Neural progenitor cell (in vitro differentiated cells): ENCODE results near the gene RPH3AL. TPM values are rescaled to one million over a fixed set of nuclear protein-coding genes. Genes with fewer than 3 reads are reported as not detected.
A peak's percentile ranks its signal among the peaks of the same experiment; 100 is the strongest.

Source experiments
- DNase-seq: peaks from one replicate; pipeline ENCODE4 v3.0.0-alpha.2; 2016; ENCODE audit warnings: low spot score
- H2AFZ ChIP-seq: fragments of 200-600 bp; sonication (generic); replicated peaks from 2 replicates; pipeline ENCODE4 v1.6.1; 2016; ENCODE audit warnings: antibody characterized with exemption
- H3F3A ChIP-seq: fragments of 200-600 bp; sonication (generic); 2 replicates; pipeline ENCODE4 v1.6.1; 2016; ENCODE audit warnings: antibody characterized with exemption, low read depth
- H3K27ac ChIP-seq: fragments of 200-600 bp; sonication (generic); 2 replicates; pipeline ENCODE4 v1.5.1; 2016; ENCODE audit warnings: mild to moderate bottlenecking
- H3K27me3 ChIP-seq: fragments of 200-600 bp; sonication (generic); 2 replicates; pipeline ENCODE4 v1.6.1; 2016; ENCODE audit warnings: mild to moderate bottlenecking, moderate library complexity
- H3K36me3 ChIP-seq: fragments of 200-600 bp; sonication (generic); 2 replicates; pipeline ENCODE4 v1.5.1; 2016
- H3K4me1 ChIP-seq: fragments of 200-600 bp; sonication (generic); 2 replicates; pipeline ENCODE4 v1.6.1; 2016; ENCODE audit warnings: mixed run types
- H3K4me2 ChIP-seq: fragments of 200-600 bp; sonication (generic); 2 replicates; pipeline ENCODE4 v1.6.1; 2016
- H3K4me3 ChIP-seq: fragments of 200-600 bp; sonication (generic); 2 replicates; pipeline ENCODE4 v1.5.1; 2016
- H3K79me2 ChIP-seq: fragments of 200-600 bp; sonication (generic); 2 replicates; pipeline ENCODE4 v1.6.1; 2016; ENCODE audit warnings: low read depth
- H3K9ac ChIP-seq: fragments of 200-600 bp; sonication (generic); 2 replicates; pipeline ENCODE4 v1.6.1; 2016
- H3K9me3 ChIP-seq: fragments of 200-600 bp; sonication (generic); 2 replicates; pipeline ENCODE4 v1.5.1; 2016; ENCODE audit warnings: low read depth
- H4K20me1 ChIP-seq: fragments of 200-600 bp; sonication (generic); 2 replicates; pipeline ENCODE4 v1.6.1; 2016; ENCODE audit warnings: low read depth
- H3K27ac Mint-ChIP-seq: 3 replicates; pipeline ENCODE4 v1.8.0; 2021; ENCODE audit warnings: mixed read lengths
- H3K27me3 Mint-ChIP-seq: 2 replicates; pipeline ENCODE4 v1.8.0; 2022; ENCODE audit warnings: low read depth, mild to moderate bottlenecking, inconsistent platforms, moderate library complexity, mixed read lengths; ENCODE audit not compliant: insufficient read depth
- H3K36me3 Mint-ChIP-seq: 3 replicates; pipeline ENCODE4 v1.8.0; 2021; ENCODE audit warnings: mixed read lengths
- H3K4me1 Mint-ChIP-seq: 3 replicates; pipeline ENCODE4 v1.8.0; 2021; ENCODE audit warnings: mixed read lengths
- H3K4me3 Mint-ChIP-seq: 3 replicates; pipeline ENCODE4 v1.8.0; 2021; ENCODE audit warnings: mild to moderate bottlenecking, moderate library complexity, mixed read lengths
- H3K9me3 Mint-ChIP-seq: 3 replicates; pipeline ENCODE4 v1.8.0; 2020; ENCODE audit warnings: mixed read lengths
- CTCF ChIP-seq: fragments of 200-600 bp; sonication (generic); IDR thresholded peaks from 2 replicates; pipeline ENCODE4 v1.5.1; 2017; ENCODE audit warnings: antibody characterized with exemption, mild to moderate bottlenecking
- EZH2 ChIP-seq: fragments of 200-600 bp; sonication (generic); IDR thresholded peaks from 2 replicates; pipeline ENCODE4 v1.6.1; 2017; ENCODE audit warnings: antibody characterized with exemption, mild to moderate bottlenecking, moderate library complexity
- EZH2phosphoT487 ChIP-seq: fragments of 200-600 bp; sonication (generic); IDR thresholded peaks from 2 replicates; pipeline ENCODE4 v1.6.1; 2017; ENCODE audit warnings: antibody characterized with exemption
- total RNA-seq: library from RNA; depleted of rRNA; stranded (reverse); fragments of >200 nt; gene quantifications from 2 replicates; pipeline ENCODE4 v1.2.3, GENCODE V29; 2015; ENCODE audit warnings: low replicate concordance

Gene RPH3AL
- total RNA-seq, 1 donor from 2014 or later, result 7.5 TPM

GRCh38 chr17:233473-233941, 119.1 kb downstream of the RPH3AL start:
- Histone ChIP-seq H3K4me2 (no peak overlapping the region), H3K4me1 (peaks cover 9% of the 10 kb centered on the region), H3K9me3 (no peaks in the 10 kb centered on the region), H3K27me3 (no peaks in the 10 kb centered on the region), H2AFZ (no peak overlapping the region), H3K79me2 (no peaks in the 10 kb centered on the region), H3K9ac (no peak overlapping the region), H3K4me3 (no peak overlapping the region), H3F3A (peaks cover 10% of the 10 kb centered on the region), H3K36me3 (no peaks in the 10 kb centered on the region), H4K20me1 (no peaks in the 10 kb centered on the region), H3K27ac (no peak overlapping the region)
- Mint-ChIP-seq H3K27ac (no peak overlapping the region), H3K4me1 (peaks cover 32% of the 10 kb centered on the region), H3K36me3 (no peaks in the 10 kb centered on the region), H3K9me3 (no peaks in the 10 kb centered on the region), H3K27me3 (peaks cover 8% of the 10 kb centered on the region), H3K4me3 (no peak overlapping the region)
- TF ChIP-seq EZH2 (no peak), EZH2phosphoT487 (no peak), CTCF (no peak)
- no peak for DNase-seq

- no peak overlapping the region for H3K4me3 ChIP-seq
- no peak overlapping the region for H3K9ac ChIP-seq
- H3K36me3 Mint-ChIP-seq, result no peaks in the 10 kb centered on the region
- H4K20me1 ChIP-seq, result no peaks in the 10 kb centered on the region
- H3K9me3 ChIP-seq, result no peaks in the 10 kb centered on the region
- H3K27ac Mint-ChIP-seq, result peak overlapping the region; percentile 34
- H3F3A ChIP-seq, result peaks cover 1% of the 10 kb centered on the region
- H3K27me3 Mint-ChIP-seq, result peaks cover 8% of the 10 kb centered on the region
- TF ChIP-seq EZH2 (no peak), CTCF (no peak), EZH2phosphoT487 (no peak)
- H3K4me3 Mint-ChIP-seq, result no peak overlapping the region
- H3K9me3 Mint-ChIP-seq, result no peaks in the 10 kb centered on the region
- H3K27ac ChIP-seq, result no peak overlapping the region
- DNase-seq, result no peak
- H3K4me1 Mint-ChIP-seq, result peaks cover 35% of the 10 kb centered on the region
- no peaks in the 10 kb centered on the region for H3K36me3 ChIP-seq
- no peaks in the 10 kb centered on the region for H3K27me3 ChIP-seq
- H2AFZ ChIP-seq, result no peak overlapping the region
- H3K79me2 ChIP-seq, result no peaks in the 10 kb centered on the region
- no peak overlapping the region for H3K4me2 ChIP-seq
- H3K4me1 ChIP-seq, result peaks cover 6% of the 10 kb centered on the region
These were observed 120.4 kb downstream of the RPH3AL start for GRCh38 chr17:231966-232807.

- Histone ChIP-seq H3K36me3 (no peaks in the 10 kb centered on the region), H3K79me2 (no peaks in the 10 kb centered on the region), H3K27me3 (no peaks in the 10 kb centered on the region), H3K4me3 (no peak overlapping the region), H3K4me1 (peaks cover 7% of the 10 kb centered on the region), H4K20me1 (no peaks in the 10 kb centered on the region), H3K4me2 (no peak overlapping the region), H3K9me3 (no peaks in the 10 kb centered on the region), H3K9ac (no peak overlapping the region), H2AFZ (no peak overlapping the region), H3K27ac (no peak overlapping the region), H3F3A (no peaks in the 10 kb centered on the region)
- H3K9me3 Mint-ChIP-seq, result no peaks in the 10 kb centered on the region
- H3K4me3 Mint-ChIP-seq, result no peak overlapping the region
- DNase-seq, result no peak
- peak overlapping the region; percentile 48 for H3K27ac Mint-ChIP-seq
- no peaks in the 10 kb centered on the region for H3K36me3 Mint-ChIP-seq
- no peak for TF ChIP-seq CTCF
- no peak for TF ChIP-seq EZH2
- no peak for TF ChIP-seq EZH2phosphoT487
- peaks cover 6% of the 10 kb centered on the region for H3K27me3 Mint-ChIP-seq
- peaks cover 36% of the 10 kb centered on the region for H3K4me1 Mint-ChIP-seq
These were observed 121.2 kb downstream of the RPH3AL start for GRCh38 chr17:231191-231965.
